ENCODE measurements around the gene RCVRN.

Gene RCVRN

DNA sequence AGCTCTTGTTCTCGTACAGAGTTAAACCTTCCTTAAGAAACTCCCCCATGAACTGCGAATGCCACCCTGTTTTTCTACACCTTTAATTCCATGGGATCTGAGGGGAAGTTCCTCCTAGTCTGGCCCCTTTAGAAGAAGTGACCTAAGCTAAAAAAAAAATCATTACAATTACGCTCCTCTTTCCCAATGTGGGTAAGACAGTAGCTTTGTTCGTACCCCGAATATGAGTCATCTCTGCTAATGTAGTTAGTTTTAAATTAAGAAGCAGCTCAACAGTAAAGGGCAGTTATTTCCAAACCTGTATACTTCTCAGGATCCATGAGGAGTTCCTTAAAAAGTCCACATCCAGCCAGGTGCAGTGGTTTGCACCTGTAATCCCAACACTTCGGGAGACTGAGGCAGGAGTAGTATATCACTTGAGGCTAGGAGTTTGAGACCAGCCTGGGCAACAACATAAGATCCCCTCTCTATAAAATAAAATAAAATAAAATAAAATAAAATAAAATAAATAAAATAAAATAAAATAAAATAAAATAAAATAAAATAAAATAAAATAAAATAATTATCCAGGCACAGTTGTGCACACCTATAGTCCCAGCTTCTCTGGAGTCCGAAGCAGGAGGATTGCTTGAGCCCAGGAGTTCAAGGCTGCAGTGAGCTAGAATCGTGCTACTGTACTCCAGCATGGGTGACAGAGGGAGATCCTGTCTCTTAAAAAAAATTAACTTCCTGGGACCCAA lies 26.1 kb downstream of the RCVRN start:
- TF ChIP-seq, protein P1, sequence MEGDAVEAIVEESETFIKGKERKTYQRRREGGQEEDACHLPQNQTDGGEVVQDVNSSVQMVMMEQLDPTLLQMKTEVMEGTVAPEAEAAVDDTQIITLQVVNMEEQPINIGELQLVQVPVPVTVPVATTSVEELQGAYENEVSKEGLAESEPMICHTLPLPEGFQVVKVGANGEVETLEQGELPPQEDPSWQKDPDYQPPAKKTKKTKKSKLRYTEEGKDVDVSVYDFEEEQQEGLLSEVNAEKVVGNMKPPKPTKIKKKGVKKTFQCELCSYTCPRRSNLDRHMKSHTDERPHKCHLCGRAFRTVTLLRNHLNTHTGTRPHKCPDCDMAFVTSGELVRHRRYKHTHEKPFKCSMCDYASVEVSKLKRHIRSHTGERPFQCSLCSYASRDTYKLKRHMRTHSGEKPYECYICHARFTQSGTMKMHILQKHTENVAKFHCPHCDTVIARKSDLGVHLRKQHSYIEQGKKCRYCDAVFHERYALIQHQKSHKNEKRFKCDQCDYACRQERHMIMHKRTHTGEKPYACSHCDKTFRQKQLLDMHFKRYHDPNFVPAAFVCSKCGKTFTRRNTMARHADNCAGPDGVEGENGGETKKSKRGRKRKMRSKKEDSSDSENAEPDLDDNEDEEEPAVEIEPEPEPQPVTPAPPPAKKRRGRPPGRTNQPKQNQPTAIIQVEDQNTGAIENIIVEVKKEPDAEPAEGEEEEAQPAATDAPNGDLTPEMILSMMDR (IDR thresholded peaks at IDR 0.05; ENCODE audit: insufficient read depth, low read length) = no peak
- TF ChIP-seq SPI1 (IDR thresholded peaks at IDR 0.05; ENCODE audit: borderline replicate concordance, low read depth) (no peak), POLR2AphosphoS5 (IDR thresholded peaks at IDR 0.05; ENCODE audit: low read depth) (no peak), GABPA (IDR thresholded peaks at IDR 0.05; ENCODE audit: low read depth) (no peak)
- TF ChIP-seq, protein P2, sequence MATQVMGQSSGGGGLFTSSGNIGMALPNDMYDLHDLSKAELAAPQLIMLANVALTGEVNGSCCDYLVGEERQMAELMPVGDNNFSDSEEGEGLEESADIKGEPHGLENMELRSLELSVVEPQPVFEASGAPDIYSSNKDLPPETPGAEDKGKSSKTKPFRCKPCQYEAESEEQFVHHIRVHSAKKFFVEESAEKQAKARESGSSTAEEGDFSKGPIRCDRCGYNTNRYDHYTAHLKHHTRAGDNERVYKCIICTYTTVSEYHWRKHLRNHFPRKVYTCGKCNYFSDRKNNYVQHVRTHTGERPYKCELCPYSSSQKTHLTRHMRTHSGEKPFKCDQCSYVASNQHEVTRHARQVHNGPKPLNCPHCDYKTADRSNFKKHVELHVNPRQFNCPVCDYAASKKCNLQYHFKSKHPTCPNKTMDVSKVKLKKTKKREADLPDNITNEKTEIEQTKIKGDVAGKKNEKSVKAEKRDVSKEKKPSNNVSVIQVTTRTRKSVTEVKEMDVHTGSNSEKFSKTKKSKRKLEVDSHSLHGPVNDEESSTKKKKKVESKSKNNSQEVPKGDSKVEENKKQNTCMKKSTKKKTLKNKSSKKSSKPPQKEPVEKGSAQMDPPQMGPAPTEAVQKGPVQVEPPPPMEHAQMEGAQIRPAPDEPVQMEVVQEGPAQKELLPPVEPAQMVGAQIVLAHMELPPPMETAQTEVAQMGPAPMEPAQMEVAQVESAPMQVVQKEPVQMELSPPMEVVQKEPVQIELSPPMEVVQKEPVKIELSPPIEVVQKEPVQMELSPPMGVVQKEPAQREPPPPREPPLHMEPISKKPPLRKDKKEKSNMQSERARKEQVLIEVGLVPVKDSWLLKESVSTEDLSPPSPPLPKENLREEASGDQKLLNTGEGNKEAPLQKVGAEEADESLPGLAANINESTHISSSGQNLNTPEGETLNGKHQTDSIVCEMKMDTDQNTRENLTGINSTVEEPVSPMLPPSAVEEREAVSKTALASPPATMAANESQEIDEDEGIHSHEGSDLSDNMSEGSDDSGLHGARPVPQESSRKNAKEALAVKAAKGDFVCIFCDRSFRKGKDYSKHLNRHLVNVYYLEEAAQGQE (IDR thresholded peaks at IDR 0.05; ENCODE audit: insufficient replicate concordance, low read depth) = no peak
- H3K27me3 ChIP-seq (ENCODE audit: insufficient read depth, poor library complexity, severe bottlenecking) = no peaks in the 10 kb centered on the region
- DNase-seq (ENCODE audit: low read depth in 1 of 2, low spot score in 1 of 2) = no peak
- H3K27ac ChIP-seq (replicated peaks) = no peak overlapping the region
- H3K4me3 ChIP-seq (replicated peaks; ENCODE audit: insufficient read depth, low read length) = no peak overlapping the region

DNA sequence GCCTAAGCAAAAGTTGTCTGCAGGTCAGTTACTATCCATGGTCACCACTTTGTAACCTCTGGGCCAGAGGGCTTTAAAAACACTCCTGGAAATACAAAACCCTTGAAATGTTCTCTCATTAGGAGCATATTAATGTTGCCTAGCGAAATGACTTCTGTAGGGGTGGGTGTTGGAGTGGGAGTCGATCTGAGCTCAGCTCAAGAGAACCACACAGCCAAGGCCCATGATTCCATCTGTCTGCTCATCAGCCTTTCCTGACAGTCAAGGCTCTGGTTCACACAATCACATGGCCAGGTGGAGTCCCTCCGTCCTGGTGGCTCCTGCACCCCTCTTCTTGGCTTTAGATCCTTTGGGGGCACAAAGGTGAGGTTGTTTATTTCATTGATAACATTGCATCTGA lies 26.7 kb downstream of the RCVRN start:
- Histone ChIP-seq H3K4me3 (replicated peaks; ENCODE audit: insufficient read depth, low read length) (no peak overlapping the region), H3K27ac (replicated peaks) (no peak overlapping the region), H3K27me3 (ENCODE audit: insufficient read depth, poor library complexity, severe bottlenecking) (no peaks in the 10 kb centered on the region)
- DNase-seq (ENCODE audit: low read depth in 1 of 2, low spot score in 1 of 2) = no peak
- TF ChIP-seq, protein P1 (IDR thresholded peaks at IDR 0.05; ENCODE audit: insufficient read depth, low read length) = no peak
- TF ChIP-seq POLR2AphosphoS5 (IDR thresholded peaks at IDR 0.05; ENCODE audit: low read depth) = no peak
- TF ChIP-seq, protein P2 (IDR thresholded peaks at IDR 0.05; ENCODE audit: insufficient replicate concordance, low read depth) = no peak
- no peak for TF ChIP-seq SPI1 (IDR thresholded peaks at IDR 0.05; ENCODE audit: borderline replicate concordance, low read depth)
- TF ChIP-seq GABPA (IDR thresholded peaks at IDR 0.05; ENCODE audit: low read depth) = no peak

DNA sequence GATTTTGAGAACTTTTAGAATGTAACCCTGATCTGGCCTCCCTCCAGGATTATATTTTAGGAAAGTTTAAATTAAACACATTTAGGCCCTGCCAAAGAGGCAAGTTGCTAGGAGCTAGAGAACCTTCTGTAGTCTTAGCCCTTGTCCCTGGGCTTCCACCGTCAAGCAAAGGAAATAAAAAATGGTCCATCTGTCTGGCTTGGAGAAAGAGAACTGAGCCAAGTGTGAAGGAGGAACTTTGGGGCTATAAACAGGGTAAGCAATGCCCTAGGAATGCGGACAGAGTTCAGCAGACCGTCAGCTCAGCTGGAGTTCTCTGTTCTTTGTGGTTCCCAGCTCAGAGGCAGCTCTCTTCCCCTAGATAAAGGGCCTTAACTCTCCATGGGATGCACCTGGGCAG lies 29.6 kb downstream of the RCVRN start:
- H3K27ac ChIP-seq (replicated peaks) = no peak overlapping the region
- DNase-seq (ENCODE audit: low read depth in 1 of 2, low spot score in 1 of 2) = no peak
- TF ChIP-seq, protein P1 (IDR thresholded peaks at IDR 0.05; ENCODE audit: insufficient read depth, low read length) = no peak
- no peak for TF ChIP-seq GABPA (IDR thresholded peaks at IDR 0.05; ENCODE audit: low read depth)
- TF ChIP-seq SPI1 (IDR thresholded peaks at IDR 0.05; ENCODE audit: borderline replicate concordance, low read depth) = no peak
- no peak for TF ChIP-seq POLR2AphosphoS5 (IDR thresholded peaks at IDR 0.05; ENCODE audit: low read depth)
- TF ChIP-seq, protein P2 (IDR thresholded peaks at IDR 0.05; ENCODE audit: insufficient replicate concordance, low read depth) = no peak
- no peaks in the 10 kb centered on the region for H3K27me3 ChIP-seq (ENCODE audit: insufficient read depth, poor library complexity, severe bottlenecking)
- H3K4me3 ChIP-seq (replicated peaks; ENCODE audit: insufficient read depth, low read length) = no peak overlapping the region
